PC-3 (cell line): Measurements from ENCODE around the gene NXPH4. TPM values are rescaled to one million over a fixed set of nuclear protein-coding genes. Genes with fewer than 3 reads are reported as not detected.

Experiments used
- ATAC-seq: fragments of 200-7000 bp; cut with Tn5 transposase; 2 replicates; pipeline ENCODE4 v1.9.1; 2020; ENCODE audit warnings: mild to moderate bottlenecking, moderate library complexity
- BruUV-seq: library from RNA; stranded (reverse); fragments of 400-500 nt; replicated peaks from 2 replicates; lab custom pipeline; 2021; lab: Mats Ljungman, UMichigan
- CTCF ChIA-PET: fragments of 300-600 bp; sonication (Branson Sonifier 250); formaldehyde crosslinking; loops from one replicate; lab custom pipeline; 2022; ENCODE audit warnings: antibody characterized with exemption; lab: Charles Lee
- POLR2A ChIA-PET: fragments of 300-600 bp; sonication (Branson Sonifier 250); formaldehyde crosslinking; loops from one replicate; lab custom pipeline; 2022; ENCODE audit warnings: antibody characterized with exemption; ENCODE audit not compliant: unreplicated experiment; lab: Charles Lee
- DNase-seq: peaks from one replicate; pipeline ENCODE4 v3.0.0-alpha.2; 2015
- H2AFZ ChIP-seq: fragments of 300-600 bp; sonication (generic); 2 replicates; pipeline ENCODE4 v1.6.0; 2016; ENCODE audit warnings: antibody characterized with exemption, low read length
- H3F3A ChIP-seq: fragments of 300-600 bp; sonication (generic); one replicate; pipeline ENCODE4 v1.6.0; 2017; ENCODE audit warnings: antibody characterized with exemption, low read length, control low read depth, mild to moderate bottlenecking; ENCODE audit not compliant: unreplicated experiment
- H3K27ac ChIP-seq: fragments of 300-600 bp; sonication (generic); 2 replicates; pipeline ENCODE4 v1.5.1; 2016; ENCODE audit warnings: mild to moderate bottlenecking, low read length
- H3K27me3 ChIP-seq: fragments of 300-600 bp; sonication (generic); 2 replicates; pipeline ENCODE4 v1.6.1; 2016; ENCODE audit warnings: low read length, mixed read lengths
- H3K36me3 ChIP-seq: fragments of 300-600 bp; sonication (generic); 2 replicates; pipeline ENCODE4 v1.6.1; 2016; ENCODE audit warnings: low read depth, mixed run types, low read length, mixed read lengths
- H3K4me1 ChIP-seq: fragments of 300-600 bp; sonication (generic); 2 replicates; pipeline ENCODE4 v1.5.1; 2016; ENCODE audit warnings: low read length; ENCODE audit not compliant: insufficient read depth
- H3K4me2 ChIP-seq: fragments of 300-600 bp; sonication (generic); 2 replicates; pipeline ENCODE4 v1.6.0; 2016; ENCODE audit warnings: low read length
- H3K4me3 ChIP-seq: fragments of 300-600 bp; sonication (generic); 2 replicates; pipeline ENCODE4 v1.5.1; 2016; ENCODE audit warnings: mild to moderate bottlenecking, low read length, mixed read lengths
- H3K79me2 ChIP-seq: fragments of 300-600 bp; sonication (generic); 2 replicates; pipeline ENCODE4 v1.6.1; 2017; ENCODE audit warnings: low read length, mixed read lengths
- H3K9ac ChIP-seq: fragments of 300-600 bp; sonication (generic); 2 replicates; pipeline ENCODE4 v1.6.0; 2016; ENCODE audit warnings: mild to moderate bottlenecking, low read length
- H3K9me2 ChIP-seq: fragments of 300-600 bp; sonication (generic); replicated peaks from 2 replicates; pipeline ENCODE4 v1.6.1; 2016; ENCODE audit warnings: mixed run types, low read length, mixed read lengths
- H3K9me3 ChIP-seq: fragments of 300-600 bp; sonication (generic); 2 replicates; pipeline ENCODE4 v1.6.1; 2016; ENCODE audit warnings: low read length, mixed read lengths
- H4K20me1 ChIP-seq: fragments of 300-600 bp; sonication (generic); 2 replicates; pipeline ENCODE4 v1.6.1; 2016; ENCODE audit warnings: low read length, mixed read lengths
- CTCF ChIP-seq: fragments of 300-600 bp; sonication (generic); conservative IDR thresholded peaks from 2 replicates; pipeline ENCODE4 v1.5.1; 2017; ENCODE audit warnings: antibody characterized with exemption, low read depth, mild to moderate bottlenecking, low read length
- EZH2 ChIP-seq: fragments of 300-600 bp; sonication (generic); IDR thresholded peaks from one replicate; pipeline ENCODE4 v1.6.1; 2017; ENCODE audit warnings: antibody characterized with exemption, mild to moderate bottlenecking, low read length; ENCODE audit not compliant: unreplicated experiment
- EZH2phosphoT487 ChIP-seq: fragments of 300-600 bp; sonication (generic); IDR thresholded peaks from 2 replicates; pipeline ENCODE4 v1.6.1; 2018; ENCODE audit warnings: mild to moderate bottlenecking, antibody characterized with exemption, low read length, borderline replicate concordance
- intact Hi-C: fragments of 100-400 bp; cut with micrococcal nuclease; formaldehyde crosslinking; loops from 2 replicates; pipeline ENCODE4 v1.9.0; 2023
- total RNA-seq: library from RNA; depleted of rRNA; stranded (reverse); fragments of >200 nt; gene quantifications from 2 replicates; pipeline ENCODE4 v1.2.3, GENCODE V29; 2014

The NXPH4 gene
- total RNA-seq, 1 experiment from 2014 or later: 15.1 TPM

DNA sequence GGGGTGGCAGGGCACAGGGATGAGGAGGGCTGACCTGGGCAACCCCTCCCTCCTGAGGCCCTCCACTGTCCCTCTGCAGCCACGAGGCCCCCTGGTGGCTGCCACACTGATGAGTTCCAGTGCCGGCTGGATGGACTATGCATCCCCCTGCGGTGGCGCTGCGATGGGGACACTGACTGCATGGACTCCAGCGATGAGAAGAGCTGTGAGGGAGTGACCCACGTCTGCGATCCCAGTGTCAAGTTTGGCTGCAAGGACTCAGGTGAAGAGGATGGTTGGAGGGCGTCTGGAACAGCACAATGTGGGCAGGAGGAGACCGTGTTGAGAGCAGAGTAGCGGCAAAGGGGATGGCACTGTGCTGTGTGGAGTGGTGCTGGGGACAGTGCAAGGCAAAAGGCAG lies 43.5 kb upstream of the NXPH4 start:
- intact Hi-C loops: no loop called here
- CTCF ChIA-PET: interaction anchor here (1.0 to 3.3 kb wide), 2 partner anchors 49 kb away, joined by 5 to 13 read pairs; no protein-coding TSS in a partner anchor
- Histone ChIP-seq H4K20me1 (no peaks in the 10 kb centered on the region), H3K9ac (no peak overlapping the region), H3K27me3 (no peaks in the 10 kb centered on the region), H3K4me3 (no peak overlapping the region), H3K79me2 (no peaks in the 10 kb centered on the region), H2AFZ (no peak overlapping the region), H3K4me2 (no peak overlapping the region), H3K4me1 (peaks cover 19% of the 10 kb centered on the region), H3F3A (no peaks in the 10 kb centered on the region), H3K36me3 (no peaks in the 10 kb centered on the region), H3K9me2 (no peaks in the 10 kb centered on the region), H3K9me3 (no peaks in the 10 kb centered on the region), H3K27ac (no peak overlapping the region)
- POLR2A ChIA-PET: no interaction called here
- ATAC-seq: peak; percentile 56
- peak; percentile 29 for DNase-seq
- TF ChIP-seq CTCF (peak; percentile 90), EZH2phosphoT487 (no peak), EZH2 (no peak)
- BruUV-seq: no TSS peak

DNA sequence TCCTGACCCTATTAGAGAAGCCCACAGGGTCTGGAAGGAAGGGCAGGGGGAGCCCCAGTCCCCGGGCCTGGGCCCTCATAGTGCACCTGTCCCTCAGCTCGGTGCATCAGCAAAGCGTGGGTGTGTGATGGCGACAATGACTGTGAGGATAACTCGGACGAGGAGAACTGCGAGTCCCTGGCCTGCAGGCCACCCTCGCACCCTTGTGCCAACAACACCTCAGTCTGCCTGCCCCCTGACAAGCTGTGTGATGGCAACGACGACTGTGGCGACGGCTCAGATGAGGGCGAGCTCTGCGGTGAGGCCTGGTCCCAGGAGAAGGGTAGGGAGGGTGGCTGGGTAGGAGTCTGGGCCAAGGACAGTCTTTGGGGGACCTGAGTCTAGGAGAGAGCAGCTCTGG lies 42.9 kb upstream of the NXPH4 start:
- intact Hi-C loops: loop anchor here (2.0 kb wide), 1 partner anchor 49 kb away; no protein-coding TSS in a partner anchor
- no peaks in the 10 kb centered on the region for H3K79me2 ChIP-seq
- no peak for TF ChIP-seq CTCF
- no peak for TF ChIP-seq EZH2
- TF ChIP-seq EZH2phosphoT487: no peak
- H4K20me1 ChIP-seq: no peaks in the 10 kb centered on the region
- H2AFZ ChIP-seq: no peak overlapping the region
- H3K4me2 ChIP-seq: no peak overlapping the region
- ATAC-seq (no peak), DNase-seq (no peak)
- no peak overlapping the region for H3K9ac ChIP-seq
- peaks cover 18% of the 10 kb centered on the region for H3K4me1 ChIP-seq
- no peak overlapping the region for H3K27ac ChIP-seq
- H3K4me3 ChIP-seq: no peak overlapping the region
- no peaks in the 10 kb centered on the region for H3K27me3 ChIP-seq
- H3K36me3 ChIP-seq: no peaks in the 10 kb centered on the region; the same call in 1 of the 2 replicates
- no TSS peak for BruUV-seq
- no peaks in the 10 kb centered on the region for H3F3A ChIP-seq
- no peaks in the 10 kb centered on the region for H3K9me2 ChIP-seq
- no peaks in the 10 kb centered on the region for H3K9me3 ChIP-seq
- ChIA-PET POLR2A (interaction anchor here (0.6 kb wide), 1 partner anchor 391 kb away, joined by 3 read pairs; no protein-coding TSS in a partner anchor), CTCF (interaction anchor here (3.3 kb wide), 1 partner anchor 49 kb away, joined by 13 read pairs; no protein-coding TSS in a partner anchor)

GRCh38 chr12:57175428-57176138 lies 41.0 kb upstream of the NXPH4 start:
- no peaks in the 10 kb centered on the region for H3K9me3 ChIP-seq
- TF ChIP-seq EZH2phosphoT487: no peak
- peak; percentile 91 for TF ChIP-seq CTCF
- ChIA-PET CTCF (interaction anchor here (0.6 to 3.3 kb wide), 5 partner anchors 10 to 1494 kb away, joined by 4 to 17 read pairs (median 13); partner anchors contain the start of genes LRP1 and STAT6), POLR2A (no interaction called here)
- H3K27me3 ChIP-seq: no peaks in the 10 kb centered on the region
- no peak overlapping the region for H2AFZ ChIP-seq
- peak; percentile 80 for DNase-seq
- peak; percentile 58 for ATAC-seq
- H4K20me1 ChIP-seq: no peaks in the 10 kb centered on the region
- no peak overlapping the region for H3K27ac ChIP-seq
- peaks cover 18% of the 10 kb centered on the region for H3K4me1 ChIP-seq
- H3K9ac ChIP-seq: no peak overlapping the region
- H3K79me2 ChIP-seq: no peaks in the 10 kb centered on the region
- no peaks in the 10 kb centered on the region; the same call in 1 of the 2 replicates for H3K36me3 ChIP-seq
- H3K9me2 ChIP-seq: no peaks in the 10 kb centered on the region
- no TSS peak for BruUV-seq
- no peak overlapping the region for H3K4me2 ChIP-seq
- H3F3A ChIP-seq: no peaks in the 10 kb centered on the region
- intact Hi-C loops: loop anchor here (2.0 kb wide), 1 partner anchor 51 kb away; no protein-coding TSS in a partner anchor
- H3K4me3 ChIP-seq: no peak overlapping the region
